ENCODE data around the gene RNF145. TPM values are rescaled to one million over a fixed set of nuclear protein-coding genes. Genes with fewer than 3 reads are reported as not detected.
A peak's percentile ranks its signal among the peaks of the same experiment; 100 is the strongest.
"Not testable (repeated sequence)": the region's sequence is repeated elsewhere in the genome, so short reads cannot be mapped to it uniquely, and the experiment has no call there.

The RNF145 gene
- total RNA-seq = 141 and 149 TPM in 2 replicates

GRCh38 chr5:159209438-159210209, at the start of gene RNF145:
RNF145 (minus strand) TSS chr5:159209553; CDS start chr5:159203617, 5,936 bp downstream.
- intact Hi-C loops (cut with micrococcal nuclease) = loop anchor here (1.0 to 10.0 kb wide), 9 partner anchors 31 to 1208 kb away; partner anchors contain the start of genes PWWP2A, SLU7 and UBLCP1
- Mint-ChIP-seq H3K27ac (peak within 1 kb of the TSS; percentile 98), H3K4me1 (peaks cover 54% of the 10 kb centered on the region), H3K27me3 (no peaks in the 10 kb centered on the region), H3K36me3 (ENCODE audit: low read depth) (peaks cover 27% of the 10 kb centered on the region), H3K4me3 (peak within 1 kb of the TSS; percentile 99), H3K9me3 (no peaks in the 10 kb centered on the region)
- peak; percentile 97 for DNase-seq

- intact Hi-C loops (cut with micrococcal nuclease) = no loop called here
- no peak for DNase-seq
- H3K9me3 Mint-ChIP-seq = peaks cover 7% of the 10 kb centered on the region
- peaks cover 9% of the 10 kb centered on the region for H3K27me3 Mint-ChIP-seq
- H3K4me3 Mint-ChIP-seq = no peak overlapping the region
- H3K36me3 Mint-ChIP-seq (ENCODE audit: low read depth) = peaks cover 4% of the 10 kb centered on the region
- peaks cover 9% of the 10 kb centered on the region for H3K4me1 Mint-ChIP-seq
- H3K27ac Mint-ChIP-seq = no peak overlapping the region
Measured at GRCh38 chr5:159258361-159258760, 49.0 kb upstream of the RNF145 start.

GRCh38 chr5:159257629-159258283, 48.4 kb upstream of the RNF145 start:
- H3K4me3 Mint-ChIP-seq = no peak overlapping the region
- H3K4me1 Mint-ChIP-seq = peaks cover 9% of the 10 kb centered on the region
- DNase-seq = no peak
- H3K27me3 Mint-ChIP-seq = peaks cover 12% of the 10 kb centered on the region
- intact Hi-C loops (cut with micrococcal nuclease) = no loop called here
- H3K9me3 Mint-ChIP-seq = peaks cover 7% of the 10 kb centered on the region
- no peak overlapping the region for H3K27ac Mint-ChIP-seq
- peaks cover 2% of the 10 kb centered on the region for H3K36me3 Mint-ChIP-seq (ENCODE audit: low read depth)

- H3K9me3 Mint-ChIP-seq = peaks cover 7% of the 10 kb centered on the region
- H3K4me3 Mint-ChIP-seq = no peak overlapping the region
Measured at GRCh38 chr5:159257007-159257406, 47.7 kb upstream of the RNF145 start.

GRCh38 chr5:159252195-159252594, 42.8 kb upstream of the RNF145 start:
- intact Hi-C loops (cut with micrococcal nuclease) = no loop called here
- H3K9me3 Mint-ChIP-seq = peaks cover 3% of the 10 kb centered on the region
- no peak overlapping the region for H3K27ac Mint-ChIP-seq
- no peaks in the 10 kb centered on the region for H3K36me3 Mint-ChIP-seq (ENCODE audit: low read depth)
- peaks cover 21% of the 10 kb centered on the region for H3K27me3 Mint-ChIP-seq
- no peak for DNase-seq
- H3K4me3 Mint-ChIP-seq = no peak overlapping the region
- no peaks in the 10 kb centered on the region for H3K4me1 Mint-ChIP-seq

More at GRCh38 chr5:159257007-159257406, 47.7 kb upstream of the RNF145 start:
- no peaks in the 10 kb centered on the region for H3K36me3 Mint-ChIP-seq (ENCODE audit: low read depth)
- no peak for DNase-seq
- H3K27me3 Mint-ChIP-seq = peaks cover 12% of the 10 kb centered on the region
- H3K27ac Mint-ChIP-seq = no peak overlapping the region
- peaks cover 6% of the 10 kb centered on the region for H3K4me1 Mint-ChIP-seq
- intact Hi-C loops (cut with micrococcal nuclease) = no loop called here

- DNase-seq = no peak
- intact Hi-C loops (cut with micrococcal nuclease) = no loop called here
- Mint-ChIP-seq H3K36me3 (ENCODE audit: low read depth) (no peaks in the 10 kb centered on the region), H3K9me3 (peaks cover 3% of the 10 kb centered on the region), H3K4me3 (no peak overlapping the region), H3K27ac (no peak overlapping the region), H3K4me1 (no peaks in the 10 kb centered on the region), H3K27me3 (peaks cover 20% of the 10 kb centered on the region)
Measured at GRCh38 chr5:159249158-159249557, 39.8 kb upstream of the RNF145 start.

- Mint-ChIP-seq H3K4me1 (peaks cover 18% of the 10 kb centered on the region), H3K4me3 (no peak overlapping the region), H3K36me3 (ENCODE audit: low read depth) (no peaks in the 10 kb centered on the region), H3K27ac (no peak overlapping the region), H3K9me3 (peaks cover 3% of the 10 kb centered on the region), H3K27me3 (peaks cover 14% of the 10 kb centered on the region)
- DNase-seq = no peak
- intact Hi-C loops (cut with micrococcal nuclease) = no loop called here
Measured at GRCh38 chr5:159244890-159245289, 35.5 kb upstream of the RNF145 start.

- no peaks in the 10 kb centered on the region for H3K36me3 Mint-ChIP-seq (ENCODE audit: low read depth)
- H3K27ac Mint-ChIP-seq = no peak overlapping the region
- peaks cover 20% of the 10 kb centered on the region for H3K4me1 Mint-ChIP-seq
- no peak for DNase-seq
- intact Hi-C loops (cut with micrococcal nuclease) = no loop called here
- H3K27me3 Mint-ChIP-seq = peaks cover 14% of the 10 kb centered on the region
- no peak overlapping the region for H3K4me3 Mint-ChIP-seq
- H3K9me3 Mint-ChIP-seq = peaks cover 3% of the 10 kb centered on the region
Measured at GRCh38 chr5:159244163-159244562, 34.8 kb upstream of the RNF145 start.

- Mint-ChIP-seq H3K4me3 (no peak overlapping the region), H3K36me3 (ENCODE audit: low read depth) (no peaks in the 10 kb centered on the region), H3K9me3 (peaks cover 3% of the 10 kb centered on the region), H3K4me1 (peaks cover 20% of the 10 kb centered on the region), H3K27me3 (peaks cover 9% of the 10 kb centered on the region), H3K27ac (no peak overlapping the region)
- intact Hi-C loops (cut with micrococcal nuclease) = no loop called here
- no peak for DNase-seq
Measured at GRCh38 chr5:159243385-159243784, 34.0 kb upstream of the RNF145 start.

- Mint-ChIP-seq H3K4me3 (no peak overlapping the region), H3K36me3 (ENCODE audit: low read depth) (no peaks in the 10 kb centered on the region), H3K9me3 (peaks cover 3% of the 10 kb centered on the region), H3K27me3 (peaks cover 6% of the 10 kb centered on the region), H3K4me1 (peaks cover 20% of the 10 kb centered on the region), H3K27ac (no peak overlapping the region)
- intact Hi-C loops (cut with micrococcal nuclease) = no loop called here
- no peak for DNase-seq
Measured at GRCh38 chr5:159242656-159243055, 33.3 kb upstream of the RNF145 start.

- Mint-ChIP-seq H3K36me3 (ENCODE audit: low read depth) (no peaks in the 10 kb centered on the region), H3K9me3 (peaks cover 3% of the 10 kb centered on the region), H3K4me3 (no peak overlapping the region), H3K27ac (no peak overlapping the region), H3K4me1 (peaks cover 20% of the 10 kb centered on the region), H3K27me3 (peaks cover 4% of the 10 kb centered on the region)
- no peak for DNase-seq
- intact Hi-C loops (cut with micrococcal nuclease) = loop anchor here (2.0 kb wide), 3 partner anchors 21 to 79 kb away; partner anchors contain the start of genes RNF145 and UBLCP1
Measured at GRCh38 chr5:159241946-159242552, 32.7 kb upstream of the RNF145 start.

GRCh38 chr5:159240301-159240870, 31.0 kb upstream of the RNF145 start:
- H3K36me3 Mint-ChIP-seq (ENCODE audit: low read depth) = no peaks in the 10 kb centered on the region
- no peak overlapping the region for H3K4me3 Mint-ChIP-seq
- H3K27ac Mint-ChIP-seq = peak overlapping the region; percentile 59
- no peaks in the 10 kb centered on the region for H3K9me3 Mint-ChIP-seq
- intact Hi-C loops (cut with micrococcal nuclease) = loop anchor here (1.0 to 2.0 kb wide), 6 partner anchors 22 to 216 kb away; partner anchors contain the start of genes RNF145 and UBLCP1
- H3K27me3 Mint-ChIP-seq = no peaks in the 10 kb centered on the region
- peaks cover 20% of the 10 kb centered on the region for H3K4me1 Mint-ChIP-seq
- DNase-seq = no peak

- H3K4me3 Mint-ChIP-seq; H3K9me3 Mint-ChIP-seq; H3K27ac Mint-ChIP-seq; H3K36me3 Mint-ChIP-seq (ENCODE audit: low read depth); DNase-seq; intact Hi-C loops (cut with micrococcal nuclease); H3K27me3 Mint-ChIP-seq: not testable (repeated sequence)
- H3K4me1 Mint-ChIP-seq = peaks cover 11% of the 10 kb centered on the region
Measured at GRCh38 chr5:159235871-159236520, 26.6 kb upstream of the RNF145 start.
